H1 (cell line): ENCODE data around the gene ALOX5. TPM values are rescaled to one million over a fixed set of nuclear protein-coding genes. Genes with fewer than 3 reads are reported as not detected.

ENCODE experiments used
- BCL11A ChIP-seq, 2 experiments: IDR thresholded peaks; one replicate each; pipeline ENCODE4 v1.6.1; 2011; ENCODE audit warnings: low read depth in 2 of 2, low read length in 2 of 2, mild to moderate bottlenecking in 2 of 2
- BRCA1 ChIP-seq: IDR thresholded peaks from 2 replicates; pipeline ENCODE4 v1.6.1; 2012; ENCODE audit warnings: low read depth, low read length, improper control_type of control experiment
- CHD2 ChIP-seq: IDR thresholded peaks from 2 replicates; pipeline ENCODE4 v1.6.1; 2012; ENCODE audit warnings: low read length, improper control_type of control experiment
- CTBP2 ChIP-seq: IDR thresholded peaks from 2 replicates; pipeline ENCODE4 v1.7.0; 2011; ENCODE audit warnings: borderline replicate concordance, mild to moderate bottlenecking, moderate library complexity, mixed read lengths, low read length; ENCODE audit not compliant: insufficient read depth, insufficient read length
- EGR1 ChIP-seq: IDR thresholded peaks from 2 replicates; pipeline ENCODE4 v1.6.1; 2011; ENCODE audit warnings: low read depth, low read length, borderline replicate concordance
- HDAC6 ChIP-seq: IDR thresholded peaks from one replicate; pipeline ENCODE4 v1.7.1; 2012; ENCODE audit warnings: low read depth, mild to moderate bottlenecking, inconsistent platforms, low read length, moderate library complexity
- RBBP5 ChIP-seq: IDR thresholded peaks from 2 replicates; pipeline ENCODE4 v1.7.1; 2012; ENCODE audit warnings: low read depth, mild to moderate bottlenecking, inconsistent platforms, low read length, moderate library complexity, borderline replicate concordance
- TBP ChIP-seq: IDR thresholded peaks from 2 replicates; pipeline ENCODE4 v1.6.1; 2011; ENCODE audit warnings: low read depth, low read length, improper control_type of control experiment
- polyA plus RNA-seq, 7 experiments: library from polyadenylated mRNA; depleted of rRNA in 3 of 7; stranded (reverse) in 5 of 7; unstranded in 2 of 7; fragments of >200 nt in 5 of 7; fragments of 200-250 nt in 2 of 7; gene quantifications; 1 replicate in 5 of 7; 2 replicates in 1 of 7; 4 replicates in 1 of 7; pipeline versions ENCODE4 v1.2.1 to v1.2.3, GENCODE V29; 2011 to 2013; ENCODE audit warnings: missing spikeins in 2 of 7, mixed read lengths in 2 of 7
- total RNA-seq: library from RNA; stranded (reverse); fragmentation: NEBNext Ultra II Directional; extraction: Animal tissue kit (Norgen Biotek cat#: 25700); gene quantifications from 2 replicates; pipeline ENCODE4 v1.2.1, GENCODE V29; 2021
- TF ChIP-seq, protein P1 (sequence below): fragments of 300-600 bp; sonication (generic); IDR thresholded peaks from 2 replicates; pipeline ENCODE4 v1.7.1; 2012; ENCODE audit warnings: low read length, moderate library complexity, mild to moderate bottlenecking, inconsistent platforms; ENCODE audit not compliant: insufficient replicate concordance
- TF ChIP-seq, protein P2 (sequence below): IDR thresholded peaks from 2 replicates; pipeline ENCODE4 v1.6.1; 2011; ENCODE audit warnings: low read depth, mild to moderate bottlenecking, low read length; ENCODE audit not compliant: insufficient read depth

Gene ALOX5
- total and polyA plus RNA-seq, 2 of the 8 experiments (the other 6 are each of a cell fraction or from before 2014, with no cell fraction given), result 1.6 to 3.8 TPM

DNA sequence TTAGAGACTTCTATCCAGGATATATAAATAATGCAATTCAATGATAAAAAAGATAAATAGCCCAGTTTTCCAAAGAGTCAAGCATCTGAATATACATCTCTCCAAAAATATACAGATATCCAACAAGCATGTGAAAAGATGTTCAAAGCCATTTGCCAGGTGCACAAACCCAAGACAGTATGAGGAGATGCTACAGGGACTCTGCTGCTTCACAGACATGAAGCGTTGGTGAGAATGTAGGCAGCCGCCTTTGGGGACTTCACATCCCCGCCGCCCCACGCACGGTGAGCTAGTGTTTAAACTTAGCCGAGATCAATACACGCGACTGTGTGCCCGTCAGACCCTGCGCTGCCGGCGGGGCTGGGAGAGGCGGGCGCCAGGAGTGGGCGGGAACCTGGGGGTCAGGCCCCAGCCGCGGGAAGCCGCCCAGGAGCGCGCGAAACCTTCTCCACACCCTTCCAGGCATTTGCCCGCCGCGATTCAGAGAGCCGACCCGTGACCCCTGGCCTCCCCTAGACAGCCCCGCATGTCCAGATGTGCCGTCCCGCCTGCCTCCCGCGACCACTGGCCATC lies 927 bp upstream of the ALOX5 start (continued):
- TF ChIP-seq CTBP2 (no peak), HDAC6 (no peak), TBP (no peak), RBBP5 (no peak), BRCA1 (no peak), BCL11A (IDR thresholded peaks at IDR 0.05; ENCODE audit: low read depth in 2 of 2, low read length in 2 of 2) (no peak), CHD2 (no peak), EGR1 (no peak)
- TF ChIP-seq, protein P1, sequence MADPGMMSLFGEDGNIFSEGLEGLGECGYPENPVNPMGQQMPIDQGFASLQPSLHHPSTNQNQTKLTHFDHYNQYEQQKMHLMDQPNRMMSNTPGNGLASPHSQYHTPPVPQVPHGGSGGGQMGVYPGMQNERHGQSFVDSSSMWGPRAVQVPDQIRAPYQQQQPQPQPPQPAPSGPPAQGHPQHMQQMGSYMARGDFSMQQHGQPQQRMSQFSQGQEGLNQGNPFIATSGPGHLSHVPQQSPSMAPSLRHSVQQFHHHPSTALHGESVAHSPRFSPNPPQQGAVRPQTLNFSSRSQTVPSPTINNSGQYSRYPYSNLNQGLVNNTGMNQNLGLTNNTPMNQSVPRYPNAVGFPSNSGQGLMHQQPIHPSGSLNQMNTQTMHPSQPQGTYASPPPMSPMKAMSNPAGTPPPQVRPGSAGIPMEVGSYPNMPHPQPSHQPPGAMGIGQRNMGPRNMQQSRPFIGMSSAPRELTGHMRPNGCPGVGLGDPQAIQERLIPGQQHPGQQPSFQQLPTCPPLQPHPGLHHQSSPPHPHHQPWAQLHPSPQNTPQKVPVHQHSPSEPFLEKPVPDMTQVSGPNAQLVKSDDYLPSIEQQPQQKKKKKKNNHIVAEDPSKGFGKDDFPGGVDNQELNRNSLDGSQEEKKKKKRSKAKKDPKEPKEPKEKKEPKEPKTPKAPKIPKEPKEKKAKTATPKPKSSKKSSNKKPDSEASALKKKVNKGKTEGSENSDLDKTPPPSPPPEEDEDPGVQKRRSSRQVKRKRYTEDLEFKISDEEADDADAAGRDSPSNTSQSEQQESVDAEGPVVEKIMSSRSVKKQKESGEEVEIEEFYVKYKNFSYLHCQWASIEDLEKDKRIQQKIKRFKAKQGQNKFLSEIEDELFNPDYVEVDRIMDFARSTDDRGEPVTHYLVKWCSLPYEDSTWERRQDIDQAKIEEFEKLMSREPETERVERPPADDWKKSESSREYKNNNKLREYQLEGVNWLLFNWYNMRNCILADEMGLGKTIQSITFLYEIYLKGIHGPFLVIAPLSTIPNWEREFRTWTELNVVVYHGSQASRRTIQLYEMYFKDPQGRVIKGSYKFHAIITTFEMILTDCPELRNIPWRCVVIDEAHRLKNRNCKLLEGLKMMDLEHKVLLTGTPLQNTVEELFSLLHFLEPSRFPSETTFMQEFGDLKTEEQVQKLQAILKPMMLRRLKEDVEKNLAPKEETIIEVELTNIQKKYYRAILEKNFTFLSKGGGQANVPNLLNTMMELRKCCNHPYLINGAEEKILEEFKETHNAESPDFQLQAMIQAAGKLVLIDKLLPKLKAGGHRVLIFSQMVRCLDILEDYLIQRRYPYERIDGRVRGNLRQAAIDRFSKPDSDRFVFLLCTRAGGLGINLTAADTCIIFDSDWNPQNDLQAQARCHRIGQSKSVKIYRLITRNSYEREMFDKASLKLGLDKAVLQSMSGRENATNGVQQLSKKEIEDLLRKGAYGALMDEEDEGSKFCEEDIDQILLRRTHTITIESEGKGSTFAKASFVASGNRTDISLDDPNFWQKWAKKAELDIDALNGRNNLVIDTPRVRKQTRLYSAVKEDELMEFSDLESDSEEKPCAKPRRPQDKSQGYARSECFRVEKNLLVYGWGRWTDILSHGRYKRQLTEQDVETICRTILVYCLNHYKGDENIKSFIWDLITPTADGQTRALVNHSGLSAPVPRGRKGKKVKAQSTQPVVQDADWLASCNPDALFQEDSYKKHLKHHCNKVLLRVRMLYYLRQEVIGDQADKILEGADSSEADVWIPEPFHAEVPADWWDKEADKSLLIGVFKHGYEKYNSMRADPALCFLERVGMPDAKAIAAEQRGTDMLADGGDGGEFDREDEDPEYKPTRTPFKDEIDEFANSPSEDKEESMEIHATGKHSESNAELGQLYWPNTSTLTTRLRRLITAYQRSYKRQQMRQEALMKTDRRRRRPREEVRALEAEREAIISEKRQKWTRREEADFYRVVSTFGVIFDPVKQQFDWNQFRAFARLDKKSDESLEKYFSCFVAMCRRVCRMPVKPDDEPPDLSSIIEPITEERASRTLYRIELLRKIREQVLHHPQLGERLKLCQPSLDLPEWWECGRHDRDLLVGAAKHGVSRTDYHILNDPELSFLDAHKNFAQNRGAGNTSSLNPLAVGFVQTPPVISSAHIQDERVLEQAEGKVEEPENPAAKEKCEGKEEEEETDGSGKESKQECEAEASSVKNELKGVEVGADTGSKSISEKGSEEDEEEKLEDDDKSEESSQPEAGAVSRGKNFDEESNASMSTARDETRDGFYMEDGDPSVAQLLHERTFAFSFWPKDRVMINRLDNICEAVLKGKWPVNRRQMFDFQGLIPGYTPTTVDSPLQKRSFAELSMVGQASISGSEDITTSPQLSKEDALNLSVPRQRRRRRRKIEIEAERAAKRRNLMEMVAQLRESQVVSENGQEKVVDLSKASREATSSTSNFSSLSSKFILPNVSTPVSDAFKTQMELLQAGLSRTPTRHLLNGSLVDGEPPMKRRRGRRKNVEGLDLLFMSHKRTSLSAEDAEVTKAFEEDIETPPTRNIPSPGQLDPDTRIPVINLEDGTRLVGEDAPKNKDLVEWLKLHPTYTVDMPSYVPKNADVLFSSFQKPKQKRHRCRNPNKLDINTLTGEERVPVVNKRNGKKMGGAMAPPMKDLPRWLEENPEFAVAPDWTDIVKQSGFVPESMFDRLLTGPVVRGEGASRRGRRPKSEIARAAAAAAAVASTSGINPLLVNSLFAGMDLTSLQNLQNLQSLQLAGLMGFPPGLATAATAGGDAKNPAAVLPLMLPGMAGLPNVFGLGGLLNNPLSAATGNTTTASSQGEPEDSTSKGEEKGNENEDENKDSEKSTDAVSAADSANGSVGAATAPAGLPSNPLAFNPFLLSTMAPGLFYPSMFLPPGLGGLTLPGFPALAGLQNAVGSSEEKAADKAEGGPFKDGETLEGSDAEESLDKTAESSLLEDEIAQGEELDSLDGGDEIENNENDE, result no peak
- TF ChIP-seq, protein P2, sequence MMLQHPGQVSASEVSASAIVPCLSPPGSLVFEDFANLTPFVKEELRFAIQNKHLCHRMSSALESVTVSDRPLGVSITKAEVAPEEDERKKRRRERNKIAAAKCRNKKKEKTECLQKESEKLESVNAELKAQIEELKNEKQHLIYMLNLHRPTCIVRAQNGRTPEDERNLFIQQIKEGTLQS, result no peak
